Epithelial cell of esophagus (primary cell): ENCODE data around the gene RUSF1.
"Not testable (repeated sequence)": the region's sequence is repeated elsewhere in the genome, so short reads cannot be mapped to it uniquely, and the experiment has no call there.

Source experiments
- DNase-seq: peaks from one replicate; pipeline ENCODE4 v3.0.0; 2010; ENCODE audit warnings: low read depth
- H3K4me3 ChIP-seq: 2 replicates; pipeline ENCODE4 v1.5.1; 2011; ENCODE audit warnings: mild to moderate bottlenecking, low read length, control low read depth
- TF ChIP-seq, protein P1 (sequence below): IDR thresholded peaks from 2 replicates; pipeline ENCODE4 v1.5.1; 2011; ENCODE audit warnings: low read depth, mild to moderate bottlenecking, low read length, control low read depth, inconsistent platforms; ENCODE audit not compliant: insufficient read depth; ENCODE audit errors: missing control alignments

Gene RUSF1

GRCh38 chr16:31528523-31529107, 20.4 kb upstream of the RUSF1 start:
- TF ChIP-seq, protein P1, sequence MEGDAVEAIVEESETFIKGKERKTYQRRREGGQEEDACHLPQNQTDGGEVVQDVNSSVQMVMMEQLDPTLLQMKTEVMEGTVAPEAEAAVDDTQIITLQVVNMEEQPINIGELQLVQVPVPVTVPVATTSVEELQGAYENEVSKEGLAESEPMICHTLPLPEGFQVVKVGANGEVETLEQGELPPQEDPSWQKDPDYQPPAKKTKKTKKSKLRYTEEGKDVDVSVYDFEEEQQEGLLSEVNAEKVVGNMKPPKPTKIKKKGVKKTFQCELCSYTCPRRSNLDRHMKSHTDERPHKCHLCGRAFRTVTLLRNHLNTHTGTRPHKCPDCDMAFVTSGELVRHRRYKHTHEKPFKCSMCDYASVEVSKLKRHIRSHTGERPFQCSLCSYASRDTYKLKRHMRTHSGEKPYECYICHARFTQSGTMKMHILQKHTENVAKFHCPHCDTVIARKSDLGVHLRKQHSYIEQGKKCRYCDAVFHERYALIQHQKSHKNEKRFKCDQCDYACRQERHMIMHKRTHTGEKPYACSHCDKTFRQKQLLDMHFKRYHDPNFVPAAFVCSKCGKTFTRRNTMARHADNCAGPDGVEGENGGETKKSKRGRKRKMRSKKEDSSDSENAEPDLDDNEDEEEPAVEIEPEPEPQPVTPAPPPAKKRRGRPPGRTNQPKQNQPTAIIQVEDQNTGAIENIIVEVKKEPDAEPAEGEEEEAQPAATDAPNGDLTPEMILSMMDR = no peak
- DNase-seq = no peak
- no peak overlapping the region for H3K4me3 ChIP-seq

DNA sequence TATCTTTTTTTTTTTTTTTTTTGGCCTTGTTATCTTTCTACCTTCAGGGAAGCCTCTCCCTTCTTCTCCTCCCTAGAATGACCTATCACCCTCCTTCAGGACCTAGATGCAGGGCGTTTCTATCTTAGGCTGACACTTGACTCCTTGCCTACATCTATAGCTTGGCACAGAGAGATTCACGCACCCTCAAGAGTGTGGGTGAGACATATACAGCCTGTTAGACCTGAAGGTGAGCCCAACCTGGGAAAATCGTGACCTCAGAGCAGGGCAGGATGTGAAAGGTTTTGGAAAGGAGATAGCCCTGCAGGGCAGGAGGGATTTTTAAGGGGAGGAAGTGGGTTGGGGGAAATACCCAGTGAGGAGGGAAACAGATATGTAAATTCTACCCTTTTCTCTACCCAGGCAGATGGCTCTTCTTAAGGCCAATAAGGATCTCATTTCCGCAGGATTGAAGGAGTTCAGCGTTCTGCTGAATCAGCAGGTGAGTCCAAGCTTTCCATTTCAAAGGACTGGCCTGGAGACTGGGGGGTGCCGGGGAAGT, 19.6 kb upstream of the RUSF1 start, which contains the start of gene AHSP:
Gene AHSP, plus strand, starts transcription at position 167 of the 541 bp plus-strand sequence. Its CDS starts 240 bp downstream, at position 407.
- TF ChIP-seq, protein P1 = no peak
- H3K4me3 ChIP-seq = no peak within 1 kb of the TSS
- no peak for DNase-seq

- DNase-seq = no peak
- no peak overlapping the region for H3K4me3 ChIP-seq
- TF ChIP-seq, protein P1 = no peak
These were observed 16.9 kb upstream of the RUSF1 start for GRCh38 chr16:31525113-31525512.

- not testable (repeated sequence) for H3K4me3 ChIP-seq, DNase-seq
These were observed 15.6 kb upstream of the RUSF1 start for GRCh38 chr16:31523768-31524167.

DNA sequence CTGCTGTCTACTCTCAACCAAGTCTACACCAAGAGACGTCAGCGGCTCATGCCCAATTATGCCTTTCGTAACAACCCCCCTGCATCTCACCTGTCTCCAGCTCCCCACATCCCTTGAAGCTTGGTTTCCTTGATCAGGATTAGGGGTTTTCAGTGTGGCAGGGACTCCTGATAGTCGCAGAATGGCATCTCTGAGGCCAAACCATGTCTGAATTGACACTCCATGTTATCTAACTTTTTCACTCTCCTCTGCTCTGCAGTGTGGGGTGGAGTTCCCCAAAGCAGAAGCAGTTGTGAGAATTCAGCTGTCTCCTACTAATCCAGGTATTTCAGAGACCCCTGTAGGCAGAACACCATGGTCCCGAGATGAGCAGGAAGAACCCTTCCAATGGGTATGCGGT, 13.9 kb upstream of the RUSF1 start:
- no peak for DNase-seq
- TF ChIP-seq, protein P1 = no peak
- no peak overlapping the region for H3K4me3 ChIP-seq

- TF ChIP-seq, protein P1 = no peak
These were observed 13.2 kb upstream of the RUSF1 start for GRCh38 chr16:31521368-31521767.

DNA sequence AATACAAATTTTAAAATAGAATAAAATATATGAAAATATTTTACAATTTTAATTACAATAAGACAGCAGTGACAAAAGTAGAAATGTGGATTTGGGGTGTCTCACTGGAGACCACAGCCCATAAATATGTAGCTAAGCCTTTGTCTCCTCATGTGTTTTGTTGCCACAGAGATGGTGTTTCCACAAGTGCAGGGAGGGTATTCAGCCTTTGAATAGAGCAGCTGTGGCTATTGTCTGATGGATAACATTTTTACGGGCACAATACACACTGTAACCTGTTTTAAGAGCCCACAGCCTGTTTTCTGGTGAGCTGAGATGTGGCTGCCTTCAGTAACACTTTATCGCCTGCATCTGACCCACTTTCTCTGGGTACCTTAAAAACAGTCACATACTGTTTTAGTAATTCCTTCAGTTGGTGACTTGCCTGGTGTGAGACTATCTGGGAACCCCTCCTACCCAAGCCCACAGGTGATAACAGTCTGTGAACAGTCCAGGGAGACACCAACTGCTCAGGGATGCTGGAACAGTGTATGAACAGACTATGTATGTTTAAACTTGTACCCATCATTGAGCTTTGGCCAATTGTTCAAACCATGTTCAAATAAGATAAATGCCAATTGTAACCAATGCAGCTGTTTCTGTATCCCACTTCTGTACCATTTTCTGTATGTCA, 11.7 kb upstream of the RUSF1 start:
- no peak overlapping the region for H3K4me3 ChIP-seq
- TF ChIP-seq, protein P1 = no peak
- DNase-seq = no peak

More at GRCh38 chr16:31521368-31521767, 13.2 kb upstream of the RUSF1 start:
- no peak overlapping the region for H3K4me3 ChIP-seq
- DNase-seq = no peak
